Left cardiac atrium (tissue), 4 donors: ENCODE measurements around the gene PEF1. TPM values are rescaled to one million over a fixed set of nuclear protein-coding genes. Genes with fewer than 3 reads are reported as not detected.

Experiments
- ATAC-seq, 2 donors: fragments of 200-7000 bp; cut with Tn5 transposase; one replicate each; pipeline ENCODE4 v1.9.1; 2020; ENCODE audit warnings: mild to moderate bottlenecking in 2 of 2, moderate library complexity in 2 of 2
- DNase-seq: peaks from one replicate; pipeline ENCODE4 v3.0.0-alpha.2; 2020
- intact Hi-C, 2 donors: fragments of 100-400 bp; cut with DNase I; formaldehyde crosslinking; loops; one replicate each; pipeline versions ENCODE4 v1.14.1 to v1.15.1; 2022 to 2023
- total RNA-seq, 2 donors: library from RNA; stranded (reverse); fragmentation: NEBNext Ultra II Directional; extraction: Animal tissue kit (Norgen Biotek cat#: 25700); gene quantifications; one replicate each; pipeline ENCODE4 v1.2.1, GENCODE V29; 2021
- donor health status: DM: no; HTN: yes; CAD: no.
- donor health status: DM: no; HTN: yes; CAD: no; lungs with severe emphysema.
- donor health status: DM: yes; HTN: yes; CAD: no.
- donor health status: Dilated cardiomyopathy.

Gene PEF1
- total RNA-seq, 2 donors from 2014 or later: 32.3 to 44.7 TPM

DNA sequence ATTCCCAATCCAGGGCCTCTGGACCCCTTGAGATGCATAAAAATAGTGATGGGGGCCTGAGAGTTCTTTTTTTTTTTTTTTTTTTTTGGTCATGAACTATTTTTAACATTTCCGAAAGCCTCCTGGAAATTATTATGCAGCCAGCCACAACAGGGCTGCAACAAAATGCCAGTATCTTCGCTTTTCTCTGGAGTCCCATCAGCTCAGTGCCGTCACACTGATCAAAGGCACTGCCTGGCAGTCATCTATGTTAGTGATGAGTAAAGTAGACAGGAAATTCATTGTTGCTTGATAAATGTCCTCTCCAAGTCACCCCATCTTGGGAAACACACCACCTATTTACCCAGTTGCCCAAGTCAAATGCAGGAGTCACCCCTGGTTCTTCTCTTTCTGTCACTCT, 15.2 kb upstream of the PEF1 start:
- no peak for ATAC-seq
- intact Hi-C loops: loop anchor here in 1 of 2 donors (10.0 kb wide), 1 partner anchor 55 kb away; no protein-coding TSS in a partner anchor
- DNase-seq: no peak

DNA sequence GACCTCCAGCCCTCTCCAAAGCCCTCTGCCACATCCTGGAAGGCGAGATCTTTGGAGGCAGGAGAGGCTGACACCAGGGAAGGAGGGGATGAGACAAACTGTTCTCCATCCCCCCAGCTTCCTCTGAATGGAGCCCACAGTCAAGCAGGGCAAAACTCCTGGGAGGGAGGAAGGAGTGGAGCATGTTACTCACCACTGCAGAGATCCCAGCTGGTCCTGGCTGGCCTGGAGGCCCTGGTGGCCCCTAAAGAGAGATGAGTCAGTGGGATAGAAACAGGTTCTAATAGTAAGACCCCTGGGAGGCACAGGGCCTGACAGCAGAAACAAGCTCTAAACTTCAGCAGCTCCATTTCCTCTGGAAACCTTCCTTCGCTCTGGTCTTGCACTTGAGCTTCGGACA, 14.0 kb upstream of the PEF1 start:
- no peak for DNase-seq
- ATAC-seq: no peak
- intact Hi-C loops: no loop called here

DNA sequence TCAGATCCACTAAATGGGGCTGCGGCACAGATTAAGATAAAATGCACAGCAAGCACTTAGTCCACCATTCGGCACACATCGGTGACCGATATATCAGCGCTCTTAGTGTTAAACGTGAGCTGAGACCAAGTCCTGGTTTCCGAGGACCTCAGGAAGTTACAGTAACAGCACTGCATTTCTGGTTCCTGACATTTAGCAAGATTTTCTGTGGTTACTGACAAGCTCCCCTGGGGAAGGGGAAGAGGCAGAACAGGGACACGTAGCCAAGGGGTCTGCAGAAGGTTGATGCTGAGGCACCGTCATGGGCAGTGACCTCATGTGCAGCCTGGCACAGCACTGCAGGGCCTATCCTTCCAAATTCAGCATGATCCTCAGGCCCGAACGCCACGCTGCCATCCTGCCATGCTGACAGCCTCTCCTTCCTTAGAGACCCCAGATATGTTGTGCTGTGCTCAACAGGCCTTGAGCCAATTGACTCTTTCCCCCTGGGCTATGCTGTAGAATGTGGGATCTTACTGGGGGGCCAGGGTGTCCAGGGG, 13.4 kb upstream of the PEF1 start:
- intact Hi-C loops: no loop called here
- DNase-seq: no peak
- no peak for ATAC-seq

DNA sequence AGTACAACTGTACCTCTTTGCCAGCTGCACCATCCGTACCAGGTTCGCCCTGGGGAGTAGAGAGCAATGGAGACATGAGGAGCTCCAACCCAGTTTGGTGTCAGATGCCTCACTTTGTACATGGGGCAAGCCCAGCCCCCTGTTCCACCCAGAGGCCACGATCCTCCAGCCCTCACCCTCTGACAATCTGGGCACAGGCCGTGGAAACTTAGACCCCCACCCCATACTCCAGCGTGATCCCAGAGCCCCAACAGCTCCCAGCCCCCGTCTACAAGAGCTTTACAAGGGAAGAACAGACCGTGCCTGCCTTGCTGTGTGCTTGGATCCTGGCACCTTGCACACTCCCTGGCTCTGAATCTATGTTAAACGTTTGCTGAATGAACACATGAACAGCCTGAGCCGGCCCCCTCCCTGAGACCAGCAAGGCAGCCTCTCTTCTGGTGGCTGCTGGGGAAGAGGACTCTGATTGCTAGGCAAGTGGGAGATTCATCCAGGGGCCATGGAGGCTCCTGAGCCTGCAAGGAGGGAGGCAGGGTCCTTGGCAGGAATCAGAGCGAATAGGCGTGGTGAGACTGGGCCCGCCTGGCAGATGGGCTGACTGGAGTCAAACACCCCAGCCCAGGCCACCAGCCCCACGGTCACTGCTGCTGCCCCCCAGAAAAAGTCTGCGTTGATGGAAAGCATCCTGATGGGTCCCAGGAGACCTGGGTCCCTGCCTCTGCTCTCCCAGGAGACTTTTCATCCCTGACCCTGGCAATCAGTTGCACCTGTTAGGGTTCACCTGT, 12.5 kb upstream of the PEF1 start:
- no peak for DNase-seq
- intact Hi-C loops: no loop called here
- ATAC-seq: no peak

DNA sequence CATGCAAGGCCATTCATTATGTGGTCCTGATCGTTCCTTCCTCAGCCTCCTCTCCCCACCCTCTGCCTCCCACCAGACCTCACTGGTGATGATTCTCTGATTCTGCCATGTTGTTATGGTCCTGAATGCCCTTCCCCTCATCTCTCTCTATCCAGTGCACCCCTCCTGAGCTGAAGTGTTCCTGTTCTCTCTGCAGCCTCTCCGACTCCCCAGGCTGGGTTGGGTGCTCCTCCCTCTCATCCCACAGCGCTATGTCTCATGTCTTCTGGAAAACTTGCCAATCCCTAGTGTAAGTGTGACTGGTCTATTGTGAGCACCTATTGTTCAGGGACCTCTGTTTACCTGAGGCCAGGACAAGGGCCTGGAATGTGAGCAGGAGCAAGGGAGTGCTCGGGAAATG, 11.1 kb upstream of the PEF1 start:
- DNase-seq (no peak), ATAC-seq (no peak)
- intact Hi-C loops: no loop called here

DNA sequence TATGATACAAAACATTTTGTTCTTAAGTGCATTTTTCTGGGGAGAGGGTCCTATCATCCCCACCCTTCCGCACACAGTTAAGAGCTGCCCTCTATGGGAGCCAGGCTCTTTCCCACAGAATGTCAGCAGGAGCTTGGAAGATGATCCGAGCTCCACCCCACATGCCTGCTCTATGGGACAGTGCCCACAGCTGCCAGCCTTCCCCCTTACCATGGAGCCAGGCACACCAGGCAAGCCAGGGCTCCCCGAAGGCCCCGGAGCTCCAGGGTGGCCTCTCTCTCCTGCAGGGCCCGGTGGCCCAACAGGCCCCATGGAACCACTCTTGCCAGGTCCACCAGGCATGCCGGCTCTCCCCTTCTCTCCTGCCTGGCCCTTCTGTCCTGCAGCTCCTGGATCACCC, 10.4 kb upstream of the PEF1 start:
- ATAC-seq: no peak
- intact Hi-C loops: no loop called here
- DNase-seq: no peak

DNA sequence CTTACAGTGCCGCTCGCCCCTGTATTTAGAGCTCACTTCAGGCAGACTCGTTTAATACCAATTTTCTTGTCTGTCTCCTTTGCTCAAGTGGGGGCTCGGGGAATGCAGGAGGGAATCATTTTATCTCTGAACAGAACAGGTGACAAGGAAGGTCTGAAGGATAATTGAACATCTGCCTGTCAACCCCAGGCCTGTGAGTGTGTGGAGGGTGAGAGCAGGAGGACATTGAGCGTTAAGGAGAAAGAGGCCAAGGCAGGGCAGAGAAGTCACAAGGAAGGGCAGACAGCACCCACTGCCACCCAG, 9.7 kb upstream of the PEF1 start:
- ATAC-seq: no peak
- intact Hi-C loops: no loop called here
- DNase-seq: no peak

DNA sequence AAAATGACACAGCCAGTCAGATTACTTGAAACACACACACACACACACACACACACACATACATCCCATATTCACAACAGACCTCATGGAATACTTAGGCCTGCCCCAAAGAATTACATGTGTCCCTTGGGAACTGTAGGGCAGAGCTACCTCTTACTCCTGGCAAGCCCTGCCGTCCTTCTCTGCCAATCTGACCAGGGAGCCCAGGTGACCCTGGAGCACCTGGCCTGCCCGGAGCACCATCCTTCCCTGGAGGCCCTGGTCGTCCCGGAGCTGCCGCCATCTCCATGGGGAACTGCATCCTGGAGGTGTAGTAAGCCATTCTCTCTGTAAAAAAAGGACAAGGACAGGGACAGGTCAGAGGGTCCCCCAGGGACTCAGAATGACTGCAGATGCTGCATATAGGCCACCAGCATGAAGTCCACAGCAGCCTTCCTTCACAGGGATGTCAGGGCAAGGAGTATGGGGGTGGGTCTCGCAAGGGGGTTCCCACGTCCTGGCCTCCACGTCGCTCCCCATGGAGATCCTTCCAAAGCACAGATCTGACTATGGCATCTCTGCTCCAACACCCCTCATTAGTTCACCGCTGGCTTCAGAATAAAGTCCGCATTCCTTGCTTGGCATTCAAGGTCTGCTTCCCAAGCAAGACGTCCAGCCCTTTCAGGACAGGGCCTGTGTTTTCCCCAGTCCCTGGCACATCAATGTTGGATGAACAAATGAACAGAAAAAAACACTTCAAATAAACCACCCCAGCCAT, 9.2 kb upstream of the PEF1 start:
- DNase-seq: no peak
- ATAC-seq: no peak
- intact Hi-C loops: no loop called here

DNA sequence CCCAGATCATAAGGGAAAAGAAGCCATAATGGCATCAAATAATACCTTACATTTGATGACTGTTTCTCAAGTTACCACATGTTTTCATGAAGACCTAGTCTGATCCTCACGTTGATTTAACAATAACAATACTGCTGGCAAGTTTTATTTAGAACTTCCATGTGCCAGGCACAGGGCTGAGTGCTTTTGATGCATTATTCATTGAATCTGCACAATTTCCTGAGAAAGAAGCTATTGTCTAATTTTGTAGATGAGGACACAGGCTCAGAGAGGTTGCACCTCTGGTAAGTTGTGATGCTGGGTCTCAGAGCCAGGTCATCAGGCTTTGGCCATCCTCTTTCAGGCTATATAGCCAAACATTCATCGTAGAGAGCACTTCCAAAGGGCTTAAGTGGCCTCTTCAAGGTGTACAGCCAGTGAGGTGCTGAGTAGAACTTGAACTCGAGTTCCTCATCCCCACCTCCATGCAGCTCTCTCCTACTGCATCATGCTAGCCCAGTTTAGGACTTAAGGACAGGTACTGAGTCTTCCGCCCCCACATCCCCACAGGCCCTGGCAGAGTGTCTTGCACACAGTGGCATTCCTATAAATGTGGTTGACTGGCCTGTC, 8.3 kb upstream of the PEF1 start:
- DNase-seq (no peak), ATAC-seq (no peak)
- intact Hi-C loops: no loop called here

DNA sequence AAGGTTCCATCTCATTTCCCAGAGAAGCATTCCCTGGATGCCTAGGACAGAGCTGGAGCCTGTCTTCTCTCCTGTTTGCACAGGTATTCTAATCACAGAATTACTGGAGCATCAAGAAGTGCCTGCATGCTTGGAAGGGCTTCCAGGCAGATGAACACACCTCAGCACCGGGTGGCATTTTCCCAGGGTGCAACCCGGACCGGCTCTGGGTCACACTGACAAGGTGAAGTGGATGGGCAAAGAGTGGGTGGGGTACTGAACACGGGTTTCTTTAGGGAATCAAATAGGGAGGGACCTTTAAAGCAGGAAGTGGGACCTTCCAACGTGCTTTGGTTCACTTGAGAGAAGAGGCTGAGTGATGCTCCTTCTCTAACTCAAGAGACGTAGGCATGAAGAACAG, 7.1 kb upstream of the PEF1 start:
- intact Hi-C loops: no loop called here
- DNase-seq: no peak
- ATAC-seq: no peak

DNA sequence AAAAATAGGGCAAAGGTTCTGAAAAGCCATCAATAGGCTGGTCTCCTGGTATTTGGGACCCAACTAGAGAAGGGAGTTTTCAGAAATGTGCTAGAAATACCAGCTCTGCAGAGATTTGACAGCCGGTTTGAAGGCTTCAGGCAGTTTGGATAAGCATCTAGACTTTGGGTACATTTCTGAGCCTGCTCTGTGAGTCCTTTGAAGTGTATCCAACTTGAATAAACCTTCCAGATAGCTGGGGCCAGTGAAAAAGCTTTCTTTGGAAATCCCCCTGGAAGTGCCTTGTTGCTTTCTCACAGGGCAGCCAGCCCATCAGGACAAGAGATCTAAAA, 6.4 kb upstream of the PEF1 start:
- ATAC-seq (no peak), DNase-seq (no peak)
- intact Hi-C loops: no loop called here

DNA sequence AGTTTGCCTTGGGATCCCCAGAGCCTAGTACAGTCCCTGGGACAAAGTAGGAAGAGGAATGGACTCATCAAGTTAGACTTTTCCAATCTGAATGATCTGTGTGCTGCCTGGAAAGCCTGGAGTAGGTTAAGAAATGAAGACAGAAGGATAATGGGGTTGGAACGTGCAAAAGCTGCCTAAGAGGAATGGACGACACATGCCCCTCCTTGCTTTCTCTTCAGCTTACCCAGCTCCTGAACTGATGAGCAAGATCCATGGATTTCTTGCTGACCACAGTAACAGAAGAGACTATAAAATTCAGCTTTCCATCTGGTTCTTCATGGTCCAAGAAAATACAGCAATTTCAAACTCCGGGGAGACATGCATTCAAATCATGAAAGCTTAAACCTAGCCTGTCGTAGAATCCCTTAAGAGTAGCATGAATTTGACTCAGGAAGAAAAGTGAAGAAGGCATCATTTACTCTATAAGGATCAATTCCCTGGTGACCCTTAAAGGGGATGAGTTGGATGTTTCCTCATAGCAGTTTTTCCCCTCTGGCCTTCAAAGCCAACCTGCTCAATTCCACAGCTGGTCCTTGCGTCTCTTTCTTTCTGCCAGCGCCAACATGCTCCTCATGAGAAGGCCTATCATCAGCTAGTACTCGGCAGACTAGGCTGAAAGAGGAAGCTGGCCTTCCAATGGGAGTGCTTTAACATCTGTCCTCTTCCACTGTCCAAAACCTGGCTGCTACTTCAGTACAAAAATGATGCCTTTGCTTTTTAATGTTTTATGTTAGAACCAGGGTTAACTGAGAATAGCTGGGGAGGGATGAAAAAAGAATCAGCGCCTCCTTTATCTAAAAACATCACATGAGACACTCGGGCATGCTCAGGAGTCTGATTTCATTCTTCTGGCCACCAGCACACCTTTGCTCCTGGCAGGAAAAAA, 5.7 kb upstream of the PEF1 start:
- intact Hi-C loops: no loop called here
- DNase-seq (no peak), ATAC-seq (no peak)

DNA sequence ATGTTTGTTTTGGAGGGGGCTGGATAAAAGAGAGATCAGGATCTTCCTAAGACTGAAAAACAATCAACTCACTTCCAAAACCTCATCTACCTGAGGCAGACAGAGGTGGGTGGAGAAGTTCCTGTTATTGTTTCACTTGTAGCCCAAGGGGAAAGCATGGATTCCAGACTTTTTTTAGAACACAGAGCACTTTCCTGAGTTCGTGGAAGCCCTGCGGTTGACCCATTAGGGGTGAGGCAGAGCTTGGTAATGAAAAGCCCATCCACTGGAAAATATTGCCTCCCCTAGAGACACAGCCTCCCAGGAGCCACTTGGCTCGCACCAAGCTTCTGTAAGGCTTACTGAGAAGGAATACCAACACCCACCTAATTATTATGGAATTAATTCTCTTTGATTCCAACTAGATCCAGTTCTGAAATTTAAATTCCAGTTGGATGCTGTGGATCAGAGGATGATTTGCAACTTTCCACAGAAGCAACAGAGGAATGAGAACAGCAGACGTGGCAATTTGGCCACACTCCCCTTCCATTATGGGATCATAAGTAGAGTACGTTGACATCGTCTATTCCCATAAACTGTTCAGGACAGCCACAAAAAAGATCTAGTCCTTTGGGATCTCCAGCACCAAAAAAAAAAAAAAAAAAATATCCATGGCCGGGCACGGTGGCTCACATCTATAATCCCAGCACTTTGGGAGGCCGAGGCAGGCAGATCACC, 4.1 kb upstream of the PEF1 start:
- DNase-seq (no peak), ATAC-seq (no peak)
- intact Hi-C loops: no loop called here

DNA sequence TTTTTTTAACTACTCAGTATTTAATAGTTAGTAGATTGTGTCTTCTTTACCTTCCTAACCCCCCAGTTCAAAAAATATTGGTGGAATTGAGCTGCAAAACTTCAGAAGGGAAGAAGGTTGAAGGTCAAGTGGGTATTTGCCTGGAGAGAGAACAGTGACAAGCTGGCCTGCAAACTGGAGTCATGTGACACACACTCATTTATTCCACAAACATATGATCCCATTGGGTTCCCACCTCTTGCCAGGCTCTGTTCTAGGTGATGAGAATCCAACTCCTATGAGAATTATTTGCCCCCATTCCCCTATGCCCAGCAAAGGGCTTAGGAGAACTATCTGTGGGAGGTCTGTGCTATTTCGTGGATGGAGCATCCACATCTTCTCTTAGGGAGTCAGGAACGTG, 3.5 kb upstream of the PEF1 start:
- intact Hi-C loops: no loop called here
- ATAC-seq (no peak), DNase-seq (no peak)

DNA sequence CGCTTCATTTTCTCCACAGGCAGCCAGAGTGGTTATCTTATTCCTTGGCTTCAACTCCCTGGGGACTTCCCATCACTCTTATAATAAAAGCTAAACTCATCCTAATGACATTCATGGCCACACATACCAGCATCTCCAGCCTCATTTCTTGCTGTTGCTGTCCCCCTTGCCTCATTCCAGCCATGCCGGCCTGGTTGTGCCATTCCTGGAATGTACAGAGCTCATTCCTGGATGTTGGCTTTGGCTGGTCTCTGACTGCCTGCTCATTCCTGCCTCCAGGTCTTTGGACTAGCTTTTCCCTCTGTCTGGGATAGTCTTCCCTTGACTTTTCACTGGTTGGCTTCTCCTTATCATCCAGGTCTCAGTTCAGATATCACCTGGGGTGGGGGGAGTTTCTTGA, 2.4 kb upstream of the PEF1 start:
- intact Hi-C loops: no loop called here
- DNase-seq (no peak), ATAC-seq (no peak)

DNA sequence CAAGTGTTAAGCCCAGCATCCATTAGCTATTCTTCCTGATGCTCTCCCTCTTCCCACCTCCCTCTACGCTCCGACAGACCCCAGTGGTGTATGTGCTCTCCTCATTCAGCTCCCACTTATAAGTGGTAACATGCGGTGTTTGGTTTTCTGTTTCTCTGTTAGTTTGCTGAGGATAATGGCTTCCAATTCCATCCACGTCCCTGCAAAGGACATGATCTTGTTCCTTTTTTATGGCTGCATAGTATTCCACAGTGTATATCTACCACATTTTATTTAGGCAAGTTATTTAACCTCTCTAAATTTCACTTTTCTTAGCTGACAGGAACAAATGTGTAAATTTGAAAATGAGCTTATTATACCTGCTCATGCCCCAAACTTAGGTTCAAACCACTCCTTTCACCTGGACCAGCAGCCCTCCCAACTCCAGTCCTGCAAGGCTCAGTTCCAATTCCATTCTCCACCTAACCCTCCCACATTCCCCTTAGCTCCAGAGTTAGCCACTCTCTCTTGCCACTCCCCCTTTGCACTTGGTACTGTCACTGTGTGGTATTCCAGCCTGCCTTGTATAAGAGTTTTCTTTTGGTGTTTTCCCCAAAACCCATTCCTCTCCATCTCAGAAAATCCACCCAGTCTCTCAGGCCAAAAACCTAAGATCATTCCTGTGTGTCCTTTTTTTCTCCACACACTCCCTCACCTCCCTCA, 1.7 kb upstream of the PEF1 start:
- intact Hi-C loops: no loop called here
- DNase-seq: no peak
- no peak for ATAC-seq

DNA sequence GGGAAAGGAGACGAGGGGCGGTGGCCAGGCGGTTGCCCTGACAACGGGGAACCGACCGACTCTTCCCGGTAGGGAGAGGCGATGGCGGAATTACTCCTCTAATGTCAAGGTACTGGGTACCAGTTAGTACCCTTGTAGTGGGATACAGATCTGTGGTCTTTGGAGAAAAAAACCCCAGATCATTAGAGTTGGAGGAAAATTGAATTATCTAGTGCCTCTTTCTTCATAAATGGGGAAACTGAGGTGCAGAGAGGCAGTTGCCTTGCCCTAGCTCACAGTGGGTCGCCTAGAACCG, 545 bp upstream of the PEF1 start:
- ATAC-seq (no peak), DNase-seq (no peak)
- intact Hi-C loops: no loop called here

DNA sequence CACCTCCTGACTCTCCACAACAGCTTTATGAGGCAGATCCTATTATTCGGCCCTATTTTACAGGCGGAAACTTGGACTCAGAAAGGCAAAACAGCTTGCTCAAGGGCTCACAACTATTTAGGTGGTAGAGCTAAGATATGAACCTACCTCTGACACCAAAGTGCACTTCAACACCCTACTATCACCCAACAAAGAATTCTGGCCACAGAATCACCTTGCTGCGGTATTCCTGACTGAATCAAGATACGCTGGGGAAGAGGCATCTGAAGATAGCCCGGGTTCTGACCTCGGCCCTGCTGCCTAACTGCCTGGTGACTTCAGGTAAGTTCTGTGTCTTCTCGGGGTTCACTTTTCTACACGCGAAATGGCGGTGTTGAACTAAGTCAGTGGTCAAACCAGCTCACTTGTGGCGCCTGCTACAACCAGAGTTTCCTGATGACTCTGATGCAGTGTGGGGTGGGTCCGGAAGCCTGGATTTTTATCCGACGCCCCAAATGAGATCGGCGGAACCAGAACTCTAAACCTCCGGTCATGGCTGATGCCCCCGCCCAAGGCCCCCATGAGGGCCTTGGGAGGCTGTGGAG, 608 bp downstream of the PEF1 start:
- ATAC-seq (no peak), DNase-seq (no peak)
- intact Hi-C loops: no loop called here
